GM08714 (cell line): ENCODE results near the gene CBFA2T3.

Experiments used
- H3K4me3 ChIP-seq: fragments of 200-500 bp; sonication (Bioruptor generic); 2 replicates; pipeline ENCODE4 v1.5.1; 2014; ENCODE audit warnings: mild to moderate bottlenecking, low read length, inconsistent platforms
- ZNF274 ChIP-seq: IDR thresholded peaks from 2 replicates; pipeline ENCODE4 v1.6.1; 2012; ENCODE audit warnings: mild to moderate bottlenecking, low read depth, low read length

CBFA2T3 gene

GRCh38 chr16:88994695-88995094 is 17.7 kb upstream of the CBFA2T3 start:
- H3K4me3 ChIP-seq = no peak overlapping the region

GRCh38 chr16:88993946-88994600 is 17.1 kb upstream of the CBFA2T3 start:
- no peak overlapping the region for H3K4me3 ChIP-seq
- TF ChIP-seq ZNF274 = no peak

More at GRCh38 chr16:88994695-88995094, 17.7 kb upstream of the CBFA2T3 start:
- TF ChIP-seq ZNF274 = no peak

- no peak for TF ChIP-seq ZNF274
- no peak overlapping the region for H3K4me3 ChIP-seq
Observed at GRCh38 chr16:88993166-88993761, 16.3 kb upstream of the CBFA2T3 start.

- no peak overlapping the region for H3K4me3 ChIP-seq
- no peak for TF ChIP-seq ZNF274
Observed at GRCh38 chr16:88992351-88993165, 15.6 kb upstream of the CBFA2T3 start.

DNA sequence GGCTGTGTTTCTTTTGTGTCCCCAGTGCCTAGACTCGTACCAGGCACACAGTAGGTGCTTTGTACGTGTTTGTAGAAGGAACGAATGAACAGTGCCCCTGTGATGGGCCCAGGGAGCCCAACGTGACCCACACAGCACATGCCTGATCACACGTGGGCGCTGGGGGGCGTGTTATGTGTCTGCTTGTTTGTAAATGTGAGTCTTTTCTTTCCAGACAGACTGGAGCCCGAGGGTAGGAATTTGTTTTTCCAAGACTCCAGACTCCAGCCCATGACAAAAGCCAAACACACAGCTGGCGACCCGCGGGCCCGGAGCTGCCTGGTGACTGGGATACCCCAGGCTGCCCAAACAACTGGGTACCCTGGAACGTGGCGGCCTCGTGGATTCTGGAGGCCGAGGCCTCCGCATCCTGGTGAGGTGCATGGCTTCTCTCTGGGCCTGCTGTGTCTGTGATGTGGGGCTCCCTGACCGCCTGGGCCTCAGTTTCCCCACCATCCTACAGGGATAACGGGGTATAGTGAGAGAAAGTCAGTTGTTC is 14.9 kb upstream of the CBFA2T3 start:
- no peak overlapping the region for H3K4me3 ChIP-seq
- no peak for TF ChIP-seq ZNF274

GRCh38 chr16:88989852-88990547 is 13.0 kb upstream of the CBFA2T3 start:
- no peak for TF ChIP-seq ZNF274
- no peak overlapping the region for H3K4me3 ChIP-seq

- TF ChIP-seq ZNF274 = no peak
- H3K4me3 ChIP-seq = no peak overlapping the region
Observed at GRCh38 chr16:88988980-88989811, 12.2 kb upstream of the CBFA2T3 start.

- TF ChIP-seq ZNF274 = no peak
Observed at GRCh38 chr16:88985521-88985920, 8.5 kb upstream of the CBFA2T3 start.

DNA sequence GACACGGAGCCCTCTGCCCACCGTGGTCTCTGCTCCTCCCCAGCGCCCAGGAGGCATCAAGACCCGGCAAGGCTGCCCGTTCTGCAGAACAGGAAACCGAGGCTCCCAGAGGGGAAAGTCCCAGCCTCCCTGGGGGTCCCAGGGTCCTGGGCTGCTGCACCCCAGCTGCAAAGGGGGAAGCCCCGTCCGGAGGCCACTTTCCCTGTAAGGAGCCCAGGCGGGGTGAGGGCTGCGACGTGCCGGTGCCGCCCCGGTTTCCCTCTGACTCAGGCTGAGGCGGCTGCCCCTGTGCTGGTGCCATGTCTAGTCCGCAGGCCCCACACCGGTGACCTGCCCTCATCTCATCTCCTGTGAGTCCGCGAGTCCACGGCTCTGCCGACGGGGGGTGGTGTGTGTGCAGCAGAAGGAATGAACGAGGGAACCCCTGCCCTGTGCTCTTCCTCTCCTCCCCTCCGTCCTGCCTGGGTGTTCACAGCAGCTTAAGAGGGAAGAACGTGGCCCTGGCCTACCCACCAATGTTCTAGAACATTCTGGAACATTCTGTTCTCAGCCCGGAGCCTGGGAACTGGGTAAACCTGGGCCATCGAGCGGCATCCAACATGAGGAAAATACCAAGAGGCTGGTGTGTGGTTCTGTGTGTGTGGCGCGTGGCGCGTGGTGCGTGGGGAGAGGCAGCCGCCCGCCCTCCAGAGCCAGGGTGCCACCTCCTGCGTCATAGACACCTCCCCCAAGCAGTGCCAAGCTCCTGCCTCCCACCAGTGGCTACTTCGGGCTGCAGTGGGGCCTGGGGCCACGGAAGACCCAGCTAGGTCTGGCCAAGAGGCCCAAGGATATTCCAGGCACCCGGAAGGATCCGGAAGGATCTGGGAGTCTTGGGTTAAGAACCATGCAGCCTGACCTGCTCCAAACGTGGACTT is 7.0 kb upstream of the CBFA2T3 start:
- no peak for TF ChIP-seq ZNF274

More at GRCh38 chr16:88985521-88985920, 8.5 kb upstream of the CBFA2T3 start:
- H3K4me3 ChIP-seq = no peak overlapping the region

GRCh38 chr16:88983165-88983564 is 6.2 kb upstream of the CBFA2T3 start:
- no peak for TF ChIP-seq ZNF274
- no peak overlapping the region for H3K4me3 ChIP-seq

More for the DNA sequence above, 7.0 kb upstream of the CBFA2T3 start:
- no peak overlapping the region for H3K4me3 ChIP-seq

- H3K4me3 ChIP-seq = no peak overlapping the region
- TF ChIP-seq ZNF274 = no peak
Observed at GRCh38 chr16:88982286-88983084, 5.5 kb upstream of the CBFA2T3 start.
